ENCODE measurements around the gene NME1. TPM values are rescaled to one million over a fixed set of nuclear protein-coding genes. Genes with fewer than 3 reads are reported as not detected.
A peak's percentile ranks its signal among the peaks of the same experiment; 100 is the strongest.

The NME1 gene
- total and polyA plus RNA-seq, 10 of the 15 experiments (the other 5 are each of a cell fraction or from before 2014, with no cell fraction given) = 273 to 1,362 (median 455) TPM

DNA sequence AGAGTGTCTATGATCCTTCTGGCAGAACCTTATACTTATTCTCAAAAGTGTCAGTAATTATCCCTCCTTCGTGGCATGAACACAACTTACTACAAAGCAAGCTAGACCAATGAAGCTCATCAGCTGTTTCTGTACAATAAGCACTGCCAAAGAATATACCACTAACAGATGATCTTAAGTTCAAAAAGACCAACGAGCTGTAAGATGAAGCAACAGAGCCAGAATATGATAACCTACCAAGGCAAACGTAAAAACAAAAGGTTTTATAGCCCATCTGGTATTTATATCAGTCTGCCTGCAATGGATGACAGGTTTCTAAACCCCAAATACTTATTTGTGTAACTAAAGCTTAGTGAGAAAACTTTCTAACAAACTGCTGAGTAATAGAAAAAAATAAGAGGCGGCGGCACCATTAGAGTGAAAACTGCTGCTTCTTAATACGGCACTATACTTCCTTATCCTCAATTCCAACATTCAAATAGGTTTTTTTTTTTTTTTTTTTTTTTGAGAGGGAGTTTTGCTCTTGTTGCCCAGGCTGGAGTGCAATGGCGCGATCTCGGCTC lies 35.0 kb downstream of the NME1 start (continued):
- TF ChIP-seq EGR1 (IDR thresholded peaks at IDR 0.05; ENCODE audit: borderline replicate concordance in 1 of 2, low read depth in 2 of 2, low read length in 2 of 2) (no peak), KLF5 (IDR thresholded peaks at IDR 0.05; ENCODE audit: partially characterized antibody) (no peak)
- TF ChIP-seq, protein P1, sequence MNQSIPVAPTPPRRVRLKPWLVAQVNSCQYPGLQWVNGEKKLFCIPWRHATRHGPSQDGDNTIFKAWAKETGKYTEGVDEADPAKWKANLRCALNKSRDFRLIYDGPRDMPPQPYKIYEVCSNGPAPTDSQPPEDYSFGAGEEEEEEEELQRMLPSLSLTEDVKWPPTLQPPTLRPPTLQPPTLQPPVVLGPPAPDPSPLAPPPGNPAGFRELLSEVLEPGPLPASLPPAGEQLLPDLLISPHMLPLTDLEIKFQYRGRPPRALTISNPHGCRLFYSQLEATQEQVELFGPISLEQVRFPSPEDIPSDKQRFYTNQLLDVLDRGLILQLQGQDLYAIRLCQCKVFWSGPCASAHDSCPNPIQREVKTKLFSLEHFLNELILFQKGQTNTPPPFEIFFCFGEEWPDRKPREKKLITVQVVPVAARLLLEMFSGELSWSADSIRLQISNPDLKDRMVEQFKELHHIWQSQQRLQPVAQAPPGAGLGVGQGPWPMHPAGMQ (IDR thresholded peaks at IDR 0.05; ENCODE audit: borderline replicate concordance) = no peak

DNA sequence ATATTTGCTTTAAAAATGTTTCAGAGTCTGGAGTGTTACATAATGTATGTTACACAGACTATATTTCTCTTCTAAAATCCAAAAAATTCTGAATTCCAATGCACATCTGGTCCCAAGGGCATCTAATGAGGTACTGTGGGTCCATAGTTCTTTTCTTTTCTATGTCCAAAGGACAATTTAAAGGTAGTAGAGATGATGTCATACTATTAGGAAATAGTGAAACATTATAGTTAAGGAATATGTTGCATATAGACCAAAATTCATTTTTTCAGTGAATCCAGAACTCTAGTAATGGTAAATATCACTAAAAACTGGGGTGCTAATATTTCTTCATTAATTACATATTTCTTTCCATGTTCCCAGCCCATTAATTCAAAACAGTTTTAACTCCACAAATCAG lies 35.8 kb downstream of the NME1 start:
- ChIA-PET CTCF (no interaction called here), POLR2A (no interaction called here), SMC1A (ENCODE audit: uncharacterized antibody, unreplicated experiment) (no interaction called here), RAD21 (ENCODE audit: unreplicated experiment) (no interaction called here)
- no peaks in the 10 kb centered on the region for H3K4me1 ChIP-seq (ENCODE audit: control insufficient read depth, insufficient read depth, low read length)
- H3K9me3 ChIP-seq (replicated peaks; ENCODE audit: control insufficient read depth, insufficient read depth, low read length) = no peaks in the 10 kb centered on the region
- TF ChIP-seq ATF7 (IDR thresholded peaks at IDR 0.05; ENCODE audit: low read depth) = 0 out of 2 replicates have a peak, but pooled peaks have one; percentile 24
- no peak for TF ChIP-seq MYC (IDR thresholded peaks at IDR 0.05; ENCODE audit: insufficient read depth, insufficient read length, insufficient replicate concordance, low read length, severe bottlenecking)
- H4K20me1 ChIP-seq (ENCODE audit: control insufficient read depth, insufficient read depth) = no peaks in the 10 kb centered on the region
- intact Hi-C loops (cut with micrococcal nuclease; ENCODE audit: unreplicated experiment) = no loop called here
- H3K9ac ChIP-seq (ENCODE audit: control insufficient read depth, insufficient read depth, low read length) = no peak overlapping the region
- H3K4me2 ChIP-seq (ENCODE audit: control insufficient read depth, insufficient read depth) = no peak overlapping the region
- DNase-seq (ENCODE audit: low read depth, low spot score) (no peak), ATAC-seq (no peak), FAIRE-seq (no peak)
- H3K27me3 ChIP-seq (replicated peaks in 1 of 2; ENCODE audit: control insufficient read depth in 2 of 2, insufficient read depth in 2 of 2, low read length in 1 of 2) = no peaks in the 10 kb centered on the region
- in situ Hi-C loops (cut with MboI) = loop anchor here (10.0 kb wide), 1 partner anchor 346 kb away; no protein-coding TSS in a partner anchor
- no peak overlapping the region for H3K4me3 ChIP-seq
- H2AFZ ChIP-seq (ENCODE audit: control insufficient read depth, low read depth, low read length) = no peak overlapping the region
- H3K36me3 ChIP-seq (ENCODE audit: control insufficient read depth in 2 of 2, insufficient read depth in 2 of 2, low read length in 1 of 2) = peaks cover 2 to 23% of the 10 kb centered on the region in 2 experiments
- H3K27ac ChIP-seq (ENCODE audit: control insufficient read depth, insufficient read depth) = no peak overlapping the region
- no TSS peak for BruUV-seq (replicated peaks)
- H3K79me2 ChIP-seq (ENCODE audit: control insufficient read depth, insufficient read depth, low read length) = no peaks in the 10 kb centered on the region

Measured in GM12878 (cell line).